D721Med (cell line): Measurements from ENCODE around the gene SDCCAG8.

Experiments
- DNase-seq: peaks from one replicate; pipeline ENCODE4 v3.0.0; 2011; ENCODE audit warnings: low spot score; ENCODE audit not compliant: insufficient read length
- FAIRE-seq: peaks from 2 replicates; lab custom pipeline; 2011; peaks lifted over from hg19 to GRCh38; lab: Jason Lieb, UNC
- TF ChIP-seq, protein P1 (sequence below): IDR thresholded peaks from 2 replicates; pipeline ENCODE4 v1.5.1; 2012; ENCODE audit warnings: mild to moderate bottlenecking, control low read depth; ENCODE audit not compliant: insufficient read depth; ENCODE audit errors: missing control alignments

The SDCCAG8 gene

DNA sequence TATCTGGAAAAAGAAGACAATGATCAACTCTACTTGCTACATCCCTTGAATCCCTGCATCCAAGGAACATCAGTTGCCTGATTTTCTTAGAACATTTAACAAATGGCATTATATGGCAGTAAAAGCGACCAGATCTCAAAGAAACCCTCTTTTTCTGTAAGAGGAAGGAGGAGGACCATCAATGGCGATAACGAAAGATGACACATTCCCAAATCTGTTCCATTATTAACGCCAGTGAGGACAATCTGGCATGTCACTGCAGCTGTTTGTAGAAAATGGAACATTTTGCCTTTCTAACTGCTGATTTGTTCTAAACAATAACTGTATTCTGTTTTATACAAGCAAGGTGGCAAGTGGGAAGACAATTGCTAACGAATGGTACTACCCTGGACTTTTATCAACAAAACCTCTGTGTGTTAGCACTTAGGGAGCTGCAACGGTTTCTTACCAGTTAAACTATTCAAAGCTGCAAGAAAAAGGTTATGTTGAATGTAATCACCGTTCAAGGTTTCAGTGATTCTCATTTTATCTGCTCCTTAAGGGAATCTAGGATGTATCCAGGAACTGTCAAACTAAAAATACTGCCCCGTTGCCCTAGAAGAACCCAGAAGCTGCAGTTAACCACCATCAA is 251.9 kb downstream of the SDCCAG8 start:
- DNase-seq (no peak), FAIRE-seq (no peak)
- TF ChIP-seq, protein P1, sequence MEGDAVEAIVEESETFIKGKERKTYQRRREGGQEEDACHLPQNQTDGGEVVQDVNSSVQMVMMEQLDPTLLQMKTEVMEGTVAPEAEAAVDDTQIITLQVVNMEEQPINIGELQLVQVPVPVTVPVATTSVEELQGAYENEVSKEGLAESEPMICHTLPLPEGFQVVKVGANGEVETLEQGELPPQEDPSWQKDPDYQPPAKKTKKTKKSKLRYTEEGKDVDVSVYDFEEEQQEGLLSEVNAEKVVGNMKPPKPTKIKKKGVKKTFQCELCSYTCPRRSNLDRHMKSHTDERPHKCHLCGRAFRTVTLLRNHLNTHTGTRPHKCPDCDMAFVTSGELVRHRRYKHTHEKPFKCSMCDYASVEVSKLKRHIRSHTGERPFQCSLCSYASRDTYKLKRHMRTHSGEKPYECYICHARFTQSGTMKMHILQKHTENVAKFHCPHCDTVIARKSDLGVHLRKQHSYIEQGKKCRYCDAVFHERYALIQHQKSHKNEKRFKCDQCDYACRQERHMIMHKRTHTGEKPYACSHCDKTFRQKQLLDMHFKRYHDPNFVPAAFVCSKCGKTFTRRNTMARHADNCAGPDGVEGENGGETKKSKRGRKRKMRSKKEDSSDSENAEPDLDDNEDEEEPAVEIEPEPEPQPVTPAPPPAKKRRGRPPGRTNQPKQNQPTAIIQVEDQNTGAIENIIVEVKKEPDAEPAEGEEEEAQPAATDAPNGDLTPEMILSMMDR: no peak

DNA sequence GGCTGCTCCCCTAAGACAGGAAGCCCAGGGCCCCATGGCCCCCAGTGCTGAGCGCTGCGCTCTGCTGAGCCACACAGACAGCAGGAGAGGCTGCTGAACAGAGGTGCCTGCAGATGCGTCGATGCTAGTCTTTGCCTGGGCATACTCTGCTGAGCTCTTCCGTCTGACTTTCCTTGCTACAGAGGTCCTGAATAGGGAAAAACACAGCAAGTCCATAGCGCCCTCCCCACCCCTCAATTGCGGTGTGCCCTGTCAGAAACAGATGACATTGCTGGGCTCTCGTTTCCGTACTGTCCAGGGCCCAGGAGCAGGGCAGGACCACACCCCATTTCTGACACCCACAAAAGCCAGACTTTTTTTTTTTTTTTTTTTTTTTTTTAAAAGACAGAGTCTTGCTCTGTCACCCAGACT is 252.5 kb downstream of the SDCCAG8 start:
- TF ChIP-seq, protein P1: no peak
- no peak for FAIRE-seq
- no peak for DNase-seq

DNA sequence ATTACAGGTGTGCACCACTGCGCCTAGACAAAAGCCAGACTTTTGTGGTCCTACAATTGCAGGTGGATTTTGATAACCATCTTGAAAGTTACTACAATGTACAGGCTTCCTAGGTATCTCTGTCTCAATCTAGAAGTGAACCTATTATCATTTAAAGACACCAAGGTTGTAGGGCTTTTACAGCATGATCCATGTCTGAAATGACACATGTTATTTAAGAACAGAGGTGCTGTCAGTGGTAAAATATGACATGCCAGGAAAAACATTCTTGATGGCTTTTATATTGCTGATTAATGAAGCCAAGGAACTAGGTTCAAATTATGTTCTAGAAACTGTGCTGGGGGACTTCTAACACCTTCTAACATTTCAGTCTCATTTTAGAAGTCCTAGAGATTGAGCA is 253.1 kb downstream of the SDCCAG8 start:
- TF ChIP-seq, protein P1: no peak
- no peak for FAIRE-seq
- DNase-seq: no peak

DNA sequence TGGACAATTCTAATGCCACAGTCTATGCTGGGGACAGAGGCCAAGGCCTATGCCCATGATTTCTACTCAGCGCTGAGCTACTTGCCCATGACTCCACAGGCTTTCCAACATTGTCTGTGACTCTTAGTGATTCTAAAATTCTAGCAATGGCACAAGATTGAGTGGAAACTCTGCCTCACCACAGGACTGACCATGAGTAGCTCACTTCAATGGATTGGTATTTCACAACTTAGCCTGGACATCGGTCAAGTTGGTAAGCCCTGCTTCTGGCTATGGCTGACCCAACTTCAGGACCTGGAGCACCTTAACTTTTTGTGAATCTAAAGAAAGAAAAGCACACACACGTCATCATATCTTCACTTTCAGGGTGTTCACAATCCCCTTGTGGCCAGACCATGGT is 255.1 kb downstream of the SDCCAG8 start:
- TF ChIP-seq, protein P1: no peak
- no peak for DNase-seq
- FAIRE-seq: no peak

DNA sequence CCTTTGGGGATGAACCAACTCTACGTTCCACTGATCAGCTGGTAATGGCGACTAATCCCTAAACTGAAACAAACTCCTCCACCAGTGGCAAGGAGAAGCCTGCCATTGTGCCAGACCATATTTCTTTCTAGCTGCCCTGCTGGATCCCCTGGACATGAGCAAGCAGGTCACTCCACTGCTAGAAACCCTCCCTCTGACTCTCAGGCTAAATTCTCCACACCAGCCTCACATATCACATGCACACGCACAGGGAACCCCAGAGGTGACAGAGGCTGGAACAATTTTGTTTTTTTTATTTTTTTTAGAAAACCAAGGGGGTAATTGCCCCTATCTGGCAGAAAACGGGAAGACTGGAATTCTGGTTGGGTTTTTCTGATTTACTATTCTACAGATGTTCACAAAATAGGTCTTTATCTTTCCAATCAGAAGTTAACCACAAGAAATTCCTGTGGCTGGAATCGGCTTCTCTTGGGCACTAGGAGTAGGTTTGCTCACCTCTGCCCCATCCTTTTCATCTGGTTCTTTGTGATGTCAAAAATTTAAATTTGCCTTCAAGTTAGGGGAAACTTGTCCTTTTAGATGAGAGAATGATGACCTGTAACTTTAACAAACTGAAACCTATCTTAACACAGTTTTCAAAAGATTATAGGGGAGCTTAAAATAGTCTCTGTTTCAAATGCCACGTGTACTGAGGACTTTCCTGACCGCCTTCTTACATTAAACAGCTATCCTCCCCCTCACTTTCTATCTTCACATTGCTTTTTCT is 258.1 kb downstream of the SDCCAG8 start:
- TF ChIP-seq, protein P1: no peak
- FAIRE-seq: no peak
- DNase-seq: no peak

DNA sequence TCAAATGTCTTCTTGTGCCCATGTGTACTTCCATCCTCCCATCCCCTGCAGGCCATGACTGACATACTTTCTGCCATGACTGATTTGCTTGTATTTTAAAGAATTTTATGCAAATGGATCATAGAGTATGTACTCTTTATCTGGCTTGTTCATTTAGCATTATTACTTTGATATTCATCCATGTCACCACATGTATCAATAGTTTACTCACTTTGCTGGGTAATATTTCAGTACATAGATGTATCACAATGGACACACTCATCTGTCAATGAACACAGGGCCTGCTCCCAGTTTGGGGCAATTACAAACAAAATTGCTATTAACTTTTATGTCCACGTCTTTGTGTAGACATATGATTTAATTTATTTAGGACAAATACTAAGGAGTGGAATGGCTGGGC is 259.1 kb downstream of the SDCCAG8 start:
- DNase-seq: no peak
- peak; percentile 44 for FAIRE-seq
- TF ChIP-seq, protein P1: no peak

DNA sequence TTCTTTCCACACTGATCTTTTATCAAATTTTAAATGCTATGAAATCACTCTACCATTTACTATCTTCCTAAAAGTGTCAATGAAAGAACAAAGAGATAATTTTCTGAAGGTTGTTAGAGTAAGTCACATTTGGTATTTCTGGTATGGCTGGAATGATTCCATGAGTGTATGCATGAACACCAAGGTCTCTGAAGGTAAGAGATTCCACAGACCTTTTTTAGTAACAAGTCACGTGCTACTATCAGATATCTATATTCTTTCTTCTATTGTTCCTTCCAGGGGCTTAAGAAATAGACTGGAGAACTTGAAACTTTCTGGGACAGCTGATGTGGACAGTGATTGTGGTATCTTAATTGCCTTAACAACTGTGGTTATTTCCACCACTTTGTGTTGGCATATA is 265.0 kb downstream of the SDCCAG8 start:
- no peak for DNase-seq
- FAIRE-seq: no peak
- TF ChIP-seq, protein P1: no peak
